BLaER1 treated with 17β-estradiol and CSF1 and Interleukin-3, amounts not matched to agents 10 nM and 100 nM (cell line): ENCODE data around the gene GABBR2.

ENCODE experiments used
- H3K27ac ChIP-seq, 11 experiments: shearing (Covaris generic); formaldehyde crosslinking; 2 replicates each; pipeline ENCODE4 v1.8.1; 2022
- H3K27me3 ChIP-seq, 11 experiments: shearing (Covaris generic); formaldehyde crosslinking; 2 replicates each; pipeline ENCODE4 v1.8.1; 2022
- H3K36me3 ChIP-seq, 11 experiments: shearing (Covaris generic); formaldehyde crosslinking; 2 replicates each; pipeline ENCODE4 v1.8.1; 2022
- H3K4me1 ChIP-seq, 10 experiments: shearing (Covaris generic); formaldehyde crosslinking; 2 replicates each; pipeline ENCODE4 v1.8.1; 2022
- H3K4me2 ChIP-seq, 11 experiments: shearing (Covaris generic); formaldehyde crosslinking; 2 replicates each; pipeline ENCODE4 v1.8.1; 2022
- H3K4me3 ChIP-seq, 10 experiments: shearing (Covaris generic); formaldehyde crosslinking; 2 replicates each; pipeline ENCODE4 v1.8.1; 2022
- H3K9ac ChIP-seq, 11 experiments: shearing (Covaris generic); formaldehyde crosslinking; 2 replicates each; pipeline ENCODE4 v1.8.1; 2022
- H3K9me3 ChIP-seq, 11 experiments: shearing (Covaris generic); formaldehyde crosslinking; replicated peaks in 1 of 11; 2 replicates each; pipeline ENCODE4 v1.8.1; 2022
- H4K20me1 ChIP-seq, 11 experiments: shearing (Covaris generic); formaldehyde crosslinking; 2 replicates each; pipeline ENCODE4 v1.8.1; 2022
- Cebpa-rat ChIP-seq, 11 experiments: shearing (Covaris generic); IDR thresholded peaks; 2 replicates each; pipeline ENCODE4 v1.8.1; 2022

Gene GABBR2

DNA sequence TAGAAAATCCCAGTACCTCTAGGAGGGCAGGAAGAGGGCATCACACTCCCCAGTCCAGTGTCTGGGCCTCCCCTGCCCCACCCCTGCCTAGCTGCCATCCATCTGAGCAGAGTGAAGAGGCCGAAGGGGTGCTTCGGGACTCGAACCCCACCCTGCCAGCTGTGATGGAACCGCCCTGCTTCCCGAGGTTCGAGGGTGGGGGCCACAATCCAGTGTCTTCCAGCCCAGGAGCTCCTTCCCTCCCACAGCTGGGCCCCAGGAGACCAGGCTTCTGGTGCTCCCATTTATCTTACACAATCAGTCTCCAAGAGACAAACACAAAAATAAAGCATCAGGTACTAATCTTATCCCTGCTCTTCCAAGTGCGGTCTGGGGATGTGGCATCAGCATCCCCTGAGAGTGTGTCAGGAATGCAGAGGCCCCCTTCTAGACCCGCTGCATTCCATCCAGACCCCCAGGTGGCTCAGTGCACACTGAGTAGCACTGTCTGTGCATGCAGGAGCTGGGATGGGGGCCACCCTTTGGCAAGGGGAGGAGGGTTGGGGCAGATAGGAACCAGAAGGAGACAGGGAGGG, 330.4 kb downstream of the GABBR2 start:
- Histone ChIP-seq H3K9ac (no peak overlapping the region), H3K27me3 (no peaks in the 10 kb centered on the region), H3K9me3 (0 out of 22 replicates have a peak, but pooled peaks cover 0 to 3% (median 0%) of the 10 kb centered on the region in 11 experiments), H3K4me2 (peak overlapping the region in 8 of 11 experiments; percentile 29 to 80 (median 68); a peak in 14 of 22 replicates), H3K4me3 (no peak overlapping the region), H4K20me1 (no peaks in the 10 kb centered on the region), H3K36me3 (no peaks in the 10 kb centered on the region), H3K4me1 (peaks cover 37 to 87% (median 78%) of the 10 kb centered on the region in 10 experiments), H3K27ac (peak overlapping the region in 2 of 11 experiments; percentile 7 to 20; a peak in 2 of 22 replicates)
- no peak for TF ChIP-seq Cebpa-rat (IDR thresholded peaks at IDR 0.05)

GRCh38 chr9:98375138-98375726, 333.5 kb downstream of the GABBR2 start:
- Histone ChIP-seq H3K4me3 (no peak overlapping the region), H3K36me3 (no peaks in the 10 kb centered on the region), H3K9me3 (no peaks in the 10 kb centered on the region), H3K4me1 (peaks cover 33 to 69% (median 62%) of the 10 kb centered on the region in 10 experiments), H3K4me2 (peak overlapping the region; percentile 43 to 81 (median 71)), H3K9ac (0 out of 22 replicates have a peak overlapping the region, but pooled peaks of 2 of the 11 experiments have one; percentile 7 to 32), H4K20me1 (no peaks in the 10 kb centered on the region), H3K27ac (peak overlapping the region in 2 of 11 experiments; percentile 34 to 37; a peak in 2 of 22 replicates), H3K27me3 (no peaks in the 10 kb centered on the region)
- no peak for TF ChIP-seq Cebpa-rat (IDR thresholded peaks at IDR 0.05)

GRCh38 chr9:98374385-98375051, 334.2 kb downstream of the GABBR2 start:
- Histone ChIP-seq H3K4me3 (no peak overlapping the region), H4K20me1 (no peaks in the 10 kb centered on the region), H3K27ac (peak overlapping the region in 2 of 11 experiments; percentile 34 to 37; a peak in 2 of 22 replicates), H3K36me3 (no peaks in the 10 kb centered on the region), H3K9ac (0 out of 22 replicates have a peak overlapping the region, but pooled peaks of 2 of the 11 experiments have one; percentile 7 to 32), H3K4me2 (peak overlapping the region; percentile 43 to 81 (median 71)), H3K27me3 (no peaks in the 10 kb centered on the region), H3K4me1 (peaks cover 26 to 62% (median 55%) of the 10 kb centered on the region in 10 experiments), H3K9me3 (no peaks in the 10 kb centered on the region)
- no peak for TF ChIP-seq Cebpa-rat (IDR thresholded peaks at IDR 0.05)

DNA sequence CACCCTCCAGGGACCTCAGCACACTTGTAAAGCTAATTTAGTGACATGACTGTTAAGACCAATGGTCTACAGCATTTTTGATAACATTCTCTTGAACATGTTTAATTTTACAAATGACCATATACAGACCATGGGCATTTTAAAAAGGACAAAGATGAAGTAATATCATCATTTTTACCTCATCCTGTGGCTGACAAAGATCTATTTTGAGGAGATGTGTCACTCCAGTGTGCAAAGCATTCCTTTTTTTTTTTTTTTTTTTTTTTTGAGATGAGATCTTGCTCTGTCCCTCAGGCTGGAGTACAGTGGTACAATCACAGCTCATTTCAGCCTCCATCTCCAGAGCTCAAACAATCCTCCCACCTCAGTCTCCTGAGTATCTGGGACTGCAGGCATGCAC, 335.1 kb downstream of the GABBR2 start:
- H3K9ac ChIP-seq: no peak overlapping the region
- H3K27me3 ChIP-seq: no peaks in the 10 kb centered on the region
- no peaks in the 10 kb centered on the region for H3K9me3 ChIP-seq
- peak overlapping the region in 8 of 11 experiments; percentile 12 to 81 (median 68); a peak in 9 of 22 replicates for H3K4me2 ChIP-seq
- H3K36me3 ChIP-seq: no peaks in the 10 kb centered on the region
- H4K20me1 ChIP-seq: no peaks in the 10 kb centered on the region
- peaks cover 25 to 53% (median 46%) of the 10 kb centered on the region in 10 experiments for H3K4me1 ChIP-seq
- H3K4me3 ChIP-seq: no peak overlapping the region
- no peak overlapping the region for H3K27ac ChIP-seq
- no peak for TF ChIP-seq Cebpa-rat (IDR thresholded peaks at IDR 0.05)

- Histone ChIP-seq H3K36me3 (no peaks in the 10 kb centered on the region), H4K20me1 (no peaks in the 10 kb centered on the region), H3K4me2 (no peak overlapping the region), H3K4me3 (no peak overlapping the region), H3K9me3 (no peaks in the 10 kb centered on the region), H3K27ac (no peak overlapping the region), H3K27me3 (no peaks in the 10 kb centered on the region), H3K4me1 (peaks cover 25 to 40% (median 32%) of the 10 kb centered on the region in 10 experiments), H3K9ac (no peak overlapping the region)
- TF ChIP-seq Cebpa-rat (IDR thresholded peaks at IDR 0.05): no peak
These were observed 336.5 kb downstream of the GABBR2 start for GRCh38 chr9:98372077-98372836.

- Histone ChIP-seq H3K4me2 (no peak overlapping the region), H3K9me3 (peaks cover 7 to 12% (median 8%) of the 10 kb centered on the region in 11 experiments), H3K36me3 (no peaks in the 10 kb centered on the region), H3K9ac (no peak overlapping the region), H3K4me1 (peaks cover 22 to 27% (median 27%) of the 10 kb centered on the region in 10 experiments), H4K20me1 (no peaks in the 10 kb centered on the region), H3K27me3 (no peaks in the 10 kb centered on the region), H3K4me3 (no peak overlapping the region), H3K27ac (no peak overlapping the region)
- no peak for TF ChIP-seq Cebpa-rat (IDR thresholded peaks at IDR 0.05)
These were observed 337.8 kb downstream of the GABBR2 start for GRCh38 chr9:98370976-98371315.

GRCh38 chr9:98370300-98370975, 338.3 kb downstream of the GABBR2 start:
- Histone ChIP-seq H3K27me3 (no peaks in the 10 kb centered on the region), H3K9me3 (peaks cover 12 to 17% (median 13%) of the 10 kb centered on the region in 11 experiments)

DNA sequence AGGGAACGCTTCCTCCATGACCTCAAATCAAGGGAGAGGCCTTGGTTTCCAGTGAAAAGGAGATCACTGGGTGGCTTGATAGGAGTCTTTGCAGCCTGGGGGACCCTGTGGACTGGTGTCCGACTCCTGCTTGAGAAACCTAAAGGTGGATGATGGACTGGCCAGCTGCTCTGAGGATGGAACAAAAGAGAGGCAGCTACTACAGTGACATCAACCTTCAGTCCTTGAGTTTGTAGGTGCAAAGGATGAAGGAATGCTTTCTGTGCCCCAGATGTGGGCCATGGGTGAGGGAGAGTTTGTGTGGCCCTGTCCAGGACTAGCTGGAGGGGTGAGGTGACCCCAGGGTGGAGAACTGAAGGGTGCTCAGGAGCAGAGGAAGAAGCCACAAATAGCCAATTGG, 338.8 kb downstream of the GABBR2 start:
- Histone ChIP-seq H3K4me3 (no peak overlapping the region), H3K4me1 (peaks cover 12 to 18% (median 17%) of the 10 kb centered on the region in 10 experiments), H3K36me3 (no peaks in the 10 kb centered on the region), H3K9ac (no peak overlapping the region), H3K4me2 (no peak overlapping the region), H3K27me3 (no peaks in the 10 kb centered on the region), H3K27ac (no peak overlapping the region), H4K20me1 (no peaks in the 10 kb centered on the region), H3K9me3 (peaks cover 17 to 23% (median 19%) of the 10 kb centered on the region in 11 experiments)
- no peak for TF ChIP-seq Cebpa-rat (IDR thresholded peaks at IDR 0.05)

More at GRCh38 chr9:98370300-98370975, 338.3 kb downstream of the GABBR2 start:
- H3K36me3 ChIP-seq: no peaks in the 10 kb centered on the region
- H4K20me1 ChIP-seq: no peaks in the 10 kb centered on the region
- H3K4me2 ChIP-seq: no peak overlapping the region
- no peak overlapping the region for H3K27ac ChIP-seq
- TF ChIP-seq Cebpa-rat (IDR thresholded peaks at IDR 0.05): no peak
- no peak overlapping the region for H3K9ac ChIP-seq
- H3K4me3 ChIP-seq: no peak overlapping the region
- H3K4me1 ChIP-seq: peaks cover 17 to 24% (median 23%) of the 10 kb centered on the region in 10 experiments
